Neural cell (in vitro differentiated cells): ENCODE data around the gene PDPN. TPM values are rescaled to one million over a fixed set of nuclear protein-coding genes. Genes with fewer than 3 reads are reported as not detected.

Experiments used
- H2AFZ ChIP-seq: fragments of 200-600, 300-800 bp; sonication (generic), shearing (Covaris generic); 2 replicates; pipeline ENCODE4 v1.6.0; 2014; ENCODE audit warnings: low read depth, mild to moderate bottlenecking, antibody characterized with exemption, low read length, moderate library complexity
- H3F3A ChIP-seq: fragments of 200-600 bp; shearing (Covaris generic); 2 replicates; pipeline ENCODE4 v1.6.1; 2016; ENCODE audit warnings: mild to moderate bottlenecking, moderate library complexity, mixed read lengths, antibody characterized with exemption, low read length; ENCODE audit not compliant: insufficient read depth, poor library complexity, severe bottlenecking
- H3K27ac ChIP-seq: fragments of 200-600, 300-800 bp; sonication (generic), shearing (Covaris generic); 2 replicates; pipeline ENCODE4 v1.5.1; 2014; ENCODE audit warnings: mild to moderate bottlenecking, low read length, moderate library complexity
- H3K27me3 ChIP-seq: fragments of 300-800, 200-600 bp; sonication (generic), shearing (Covaris generic); 2 replicates; pipeline ENCODE4 v1.6.0; 2014; ENCODE audit warnings: mild to moderate bottlenecking, low read depth, low read length, moderate library complexity; ENCODE audit not compliant: insufficient read depth
- H3K36me3 ChIP-seq: fragments of 300-800, 200-600 bp; sonication (generic), shearing (Covaris generic); 2 replicates; pipeline ENCODE4 v1.5.1; 2014; ENCODE audit warnings: mild to moderate bottlenecking, antibody characterized with exemption, low read length, moderate library complexity; ENCODE audit not compliant: insufficient read depth
- H3K4me2 ChIP-seq: fragments of 300-800, 200-600 bp; sonication (generic), shearing (Covaris generic); 2 replicates; pipeline ENCODE4 v1.6.0; 2014; ENCODE audit warnings: mild to moderate bottlenecking, low read length
- H3K4me3 ChIP-seq: fragments of 300-800, 200-600 bp; sonication (generic), shearing (Covaris generic); 2 replicates; pipeline ENCODE4 v1.5.1; 2014; ENCODE audit warnings: mild to moderate bottlenecking, low read length, moderate library complexity
- H3K79me2 ChIP-seq: fragments of 200-600 bp; shearing (Covaris generic); replicated peaks from 2 replicates; pipeline ENCODE4 v1.6.0; 2014; ENCODE audit warnings: mild to moderate bottlenecking, low read length, moderate library complexity; ENCODE audit not compliant: insufficient read depth
- H3K9ac ChIP-seq: fragments of 300-800, 200-600 bp; sonication (generic), shearing (Covaris generic); 2 replicates; pipeline ENCODE4 v1.6.1; 2016; ENCODE audit warnings: mild to moderate bottlenecking, low read length, mixed read lengths
- H3K9me2 ChIP-seq: fragments of 200-600 bp; shearing (Covaris generic); 2 replicates; pipeline ENCODE4 v1.6.1; 2016; ENCODE audit warnings: mild to moderate bottlenecking, low read length, mixed read lengths; ENCODE audit not compliant: insufficient read depth
- H3K9me3 ChIP-seq: fragments of 200-600, 300-800 bp; sonication (generic), shearing (Covaris generic); 2 replicates; pipeline ENCODE4 v1.6.1; 2016; ENCODE audit warnings: mild to moderate bottlenecking, mixed run types, low read length, moderate library complexity, mixed read lengths
- H4K20me1 ChIP-seq: fragments of 200-600 bp; shearing (Covaris generic); 2 replicates; pipeline ENCODE4 v1.6.1; 2016; ENCODE audit warnings: mild to moderate bottlenecking, mixed run types; ENCODE audit not compliant: insufficient read depth
- CTCF ChIP-seq: fragments of 450-650 bp; IDR thresholded peaks from 2 replicates; pipeline ENCODE4 v1.5.1; 2014; ENCODE audit warnings: antibody characterized with exemption, mild to moderate bottlenecking, moderate library complexity; ENCODE audit not compliant: poor library complexity, severe bottlenecking
- MXI1 ChIP-seq: fragments of 450-650 bp; conservative IDR thresholded peaks from 2 replicates; pipeline ENCODE4 v1.6.1; 2014; ENCODE audit warnings: antibody characterized with exemption, mild to moderate bottlenecking; ENCODE audit not compliant: poor library complexity, severe bottlenecking
- RAD21 ChIP-seq: fragments of 450-650 bp; conservative IDR thresholded peaks from 2 replicates; pipeline ENCODE4 v1.6.1; 2014; ENCODE audit warnings: antibody characterized with exemption, mild to moderate bottlenecking, moderate library complexity
- REST ChIP-seq: IDR thresholded peaks from 2 replicates; pipeline ENCODE4 v1.6.1; 2012; ENCODE audit warnings: borderline replicate concordance
- SMC3 ChIP-seq: fragments of 450-650 bp; conservative IDR thresholded peaks from 2 replicates; pipeline ENCODE4 v1.6.1; 2014; ENCODE audit warnings: antibody characterized with exemption, mild to moderate bottlenecking, moderate library complexity; ENCODE audit not compliant: poor library complexity
- TAF1 ChIP-seq: IDR thresholded peaks from 2 replicates; pipeline ENCODE4 v1.6.1; 2012; ENCODE audit warnings: low read depth
- polyA plus RNA-seq: library from polyadenylated mRNA; depleted of rRNA; stranded (reverse); fragments of >200 nt; gene quantifications from 2 replicates; pipeline ENCODE4 v1.2.3, GENCODE V29; 2014

The PDPN gene
- polyA plus RNA-seq, 1 donor from 2014 or later = 0.63 TPM

GRCh38 chr1:13622446-13622845 lies 38.8 kb downstream of the PDPN start:
- no peak overlapping the region for H3K27ac ChIP-seq
- H2AFZ ChIP-seq = no peak overlapping the region
- no peak overlapping the region for H3K4me2 ChIP-seq
- no peaks in the 10 kb centered on the region for H3K36me3 ChIP-seq
- no peak overlapping the region for H3K9ac ChIP-seq
- no peaks in the 10 kb centered on the region for H3K9me3 ChIP-seq
- H3K4me3 ChIP-seq = no peak overlapping the region
- no peaks in the 10 kb centered on the region for H3K79me2 ChIP-seq
- no peaks in the 10 kb centered on the region for H3K27me3 ChIP-seq
- H3K9me2 ChIP-seq = no peaks in the 10 kb centered on the region
- TF ChIP-seq REST (no peak), CTCF (no peak), RAD21 (no peak), TAF1 (no peak)
- H4K20me1 ChIP-seq = no peaks in the 10 kb centered on the region
- H3F3A ChIP-seq = no peaks in the 10 kb centered on the region

GRCh38 chr1:13623021-13623637 lies 39.5 kb downstream of the PDPN start:
- Histone ChIP-seq H3K79me2 (no peaks in the 10 kb centered on the region), H3K36me3 (no peaks in the 10 kb centered on the region), H3K27me3 (no peaks in the 10 kb centered on the region), H3K9ac (no peak overlapping the region), H3K9me3 (no peaks in the 10 kb centered on the region), H4K20me1 (no peaks in the 10 kb centered on the region), H3K4me2 (no peak overlapping the region), H3K27ac (no peak overlapping the region), H3F3A (no peaks in the 10 kb centered on the region), H2AFZ (no peak overlapping the region), H3K4me3 (no peak overlapping the region), H3K9me2 (no peaks in the 10 kb centered on the region)
- TF ChIP-seq TAF1 = no peak

GRCh38 chr1:13624526-13624925 lies 40.9 kb downstream of the PDPN start:
- H3F3A ChIP-seq = no peaks in the 10 kb centered on the region
- H2AFZ ChIP-seq = no peak overlapping the region
- no peaks in the 10 kb centered on the region for H4K20me1 ChIP-seq
- no peak overlapping the region for H3K4me2 ChIP-seq
- no peaks in the 10 kb centered on the region for H3K9me3 ChIP-seq
- no peak overlapping the region for H3K9ac ChIP-seq
- H3K36me3 ChIP-seq = no peaks in the 10 kb centered on the region
- H3K27me3 ChIP-seq = no peaks in the 10 kb centered on the region
- TF ChIP-seq SMC3 = no peak
- TF ChIP-seq MXI1 = no peak
- H3K4me3 ChIP-seq = no peak overlapping the region
- H3K79me2 ChIP-seq = no peaks in the 10 kb centered on the region
- no peak overlapping the region for H3K27ac ChIP-seq
- no peaks in the 10 kb centered on the region for H3K9me2 ChIP-seq
